ENCODE results near the gene CETP.

- TF ChIP-seq CTCF (IDR thresholded peaks at IDR 0.05) (no peak), POLR2A (IDR thresholded peaks at IDR 0.05) (no peak)
These were observed 37.9 kb downstream of the CETP start for GRCh38 chr16:56999409-57000270.

Data from right lobe of liver (tissue), 4 donors.